Neural cell (in vitro differentiated cells): ENCODE data around the gene DLG2.

Source experiments
- EZH2 ChIP-seq: fragments of 200-600, 300-800 bp; shearing (Covaris generic), sonication (generic); IDR thresholded peaks from 2 replicates; pipeline ENCODE4 v1.6.1; 2014; ENCODE audit warnings: antibody characterized with exemption, low read length, borderline replicate concordance, mild to moderate bottlenecking; ENCODE audit not compliant: insufficient read depth, poor library complexity, severe bottlenecking
- TAF1 ChIP-seq: IDR thresholded peaks from 2 replicates; pipeline ENCODE4 v1.6.1; 2012; ENCODE audit warnings: low read depth
- TF ChIP-seq, protein P1 (sequence below): fragments of 450-650 bp; IDR thresholded peaks from 2 replicates; pipeline ENCODE4 v1.5.1; 2014; ENCODE audit warnings: antibody characterized with exemption, mild to moderate bottlenecking, moderate library complexity; ENCODE audit not compliant: poor library complexity, severe bottlenecking

DNA sequence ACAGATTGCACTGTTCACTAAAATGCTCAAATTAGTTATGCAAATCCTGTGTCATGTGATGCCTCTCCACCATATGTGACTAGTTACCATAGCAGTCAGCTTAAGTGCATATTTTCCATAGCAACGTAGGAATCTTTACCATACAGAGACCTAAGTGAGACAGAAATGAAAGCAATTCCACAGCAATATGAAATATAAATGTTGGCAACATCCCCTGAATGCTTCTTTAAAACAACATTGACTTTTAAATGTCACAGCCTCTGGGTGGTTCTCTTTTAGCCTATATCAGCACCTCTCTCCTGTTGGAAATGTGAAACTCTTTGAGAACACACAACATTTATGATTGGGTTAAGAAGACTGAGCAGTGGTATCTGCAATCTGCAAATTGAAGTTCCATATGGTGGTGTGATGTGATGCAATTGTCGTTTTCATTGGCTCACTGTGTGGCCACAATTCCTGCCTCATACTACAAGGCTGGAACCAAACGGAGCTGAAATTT is 814.6 kb downstream of the DLG2 start:
- TF ChIP-seq EZH2, result no peak
- TF ChIP-seq, protein P1, sequence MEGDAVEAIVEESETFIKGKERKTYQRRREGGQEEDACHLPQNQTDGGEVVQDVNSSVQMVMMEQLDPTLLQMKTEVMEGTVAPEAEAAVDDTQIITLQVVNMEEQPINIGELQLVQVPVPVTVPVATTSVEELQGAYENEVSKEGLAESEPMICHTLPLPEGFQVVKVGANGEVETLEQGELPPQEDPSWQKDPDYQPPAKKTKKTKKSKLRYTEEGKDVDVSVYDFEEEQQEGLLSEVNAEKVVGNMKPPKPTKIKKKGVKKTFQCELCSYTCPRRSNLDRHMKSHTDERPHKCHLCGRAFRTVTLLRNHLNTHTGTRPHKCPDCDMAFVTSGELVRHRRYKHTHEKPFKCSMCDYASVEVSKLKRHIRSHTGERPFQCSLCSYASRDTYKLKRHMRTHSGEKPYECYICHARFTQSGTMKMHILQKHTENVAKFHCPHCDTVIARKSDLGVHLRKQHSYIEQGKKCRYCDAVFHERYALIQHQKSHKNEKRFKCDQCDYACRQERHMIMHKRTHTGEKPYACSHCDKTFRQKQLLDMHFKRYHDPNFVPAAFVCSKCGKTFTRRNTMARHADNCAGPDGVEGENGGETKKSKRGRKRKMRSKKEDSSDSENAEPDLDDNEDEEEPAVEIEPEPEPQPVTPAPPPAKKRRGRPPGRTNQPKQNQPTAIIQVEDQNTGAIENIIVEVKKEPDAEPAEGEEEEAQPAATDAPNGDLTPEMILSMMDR, result no peak
- TF ChIP-seq TAF1, result no peak
